Prostate gland (tissue), 2 donors: ENCODE data around the gene NFASC. TPM values are rescaled to one million over a fixed set of nuclear protein-coding genes. Genes with fewer than 3 reads are reported as not detected.

ENCODE experiments used
- DNase-seq: peaks from one replicate; pipeline ENCODE4 v3.0.0-alpha.2; 2019; ENCODE audit warnings: low spot score
- H3K27ac ChIP-seq, 2 donors: fragments of 200-600 bp; sonication (generic); 2 replicates each; pipeline ENCODE4 v1.5.1; 2017 to 2019
- H3K27me3 ChIP-seq: fragments of 200-600 bp; sonication (generic); replicated peaks from 2 replicates; pipeline ENCODE4 v1.5.1; 2019; ENCODE audit not compliant: insufficient read depth
- H3K36me3 ChIP-seq, 2 donors: fragments of 200-600 bp; sonication (generic); 1 replicate in 1 of 2; 2 replicates in 1 of 2; pipeline versions ENCODE4 v1.5.1 to v1.8.1; 2017 to 2019
- H3K4me1 ChIP-seq: fragments of 200-600 bp; sonication (generic); replicated peaks from 2 replicates; pipeline ENCODE4 v1.5.1; 2019
- H3K4me3 ChIP-seq, 2 donors: fragments of 200-600 bp; sonication (generic); 2 replicates each; pipeline ENCODE4 v1.5.1; 2017 to 2019
- H3K9me3 ChIP-seq: fragments of 200-600 bp; sonication (generic); 2 replicates; pipeline ENCODE4 v1.5.1; 2017
- POLR2A ChIP-seq: fragments of 450-650 bp; IDR thresholded peaks from one replicate; pipeline ENCODE4 v1.6.1; 2016; ENCODE audit warnings: antibody characterized with exemption, mild to moderate bottlenecking
- POLR2AphosphoS5 ChIP-seq: sonication (generic); formaldehyde crosslinking; IDR thresholded peaks from one replicate; pipeline ENCODE4 v1.6.1; 2017; ENCODE audit warnings: antibody characterized with exemption
- WGBS: methylation state at CpG from one replicate; pipeline ENCODE4 v1.1.5; 2018; 5-methylcytosine and 5-hydroxymethylcytosine counted together
- intact Hi-C: fragments of 100-400 bp; cut with DNase I; formaldehyde crosslinking; loops from one replicate; pipeline ENCODE4 v1.14.2; 2022
- total RNA-seq, 2 donors: library from RNA; depleted of rRNA; stranded (reverse); fragments of >200 nt; gene quantifications; one replicate each; pipeline ENCODE4 v1.1.0, GENCODE V29; 2016
- TF ChIP-seq, protein P1 (sequence below), 4 experiments: fragments of 200-600 bp in 2 of 4; fragments of 450-650 bp in 2 of 4; sonication (generic) in 2 of 4; IDR thresholded peaks; 1 replicate in 3 of 4; 2 replicates in 1 of 4; pipeline ENCODE4 v1.5.1; 2016 to 2019; ENCODE audit warnings: antibody characterized with exemption in 4 of 4, mild to moderate bottlenecking in 2 of 4, moderate library complexity in 2 of 4

The NFASC gene
- total RNA-seq, 2 donors from 2014 or later, result 3.7 to 13.2 TPM

DNA sequence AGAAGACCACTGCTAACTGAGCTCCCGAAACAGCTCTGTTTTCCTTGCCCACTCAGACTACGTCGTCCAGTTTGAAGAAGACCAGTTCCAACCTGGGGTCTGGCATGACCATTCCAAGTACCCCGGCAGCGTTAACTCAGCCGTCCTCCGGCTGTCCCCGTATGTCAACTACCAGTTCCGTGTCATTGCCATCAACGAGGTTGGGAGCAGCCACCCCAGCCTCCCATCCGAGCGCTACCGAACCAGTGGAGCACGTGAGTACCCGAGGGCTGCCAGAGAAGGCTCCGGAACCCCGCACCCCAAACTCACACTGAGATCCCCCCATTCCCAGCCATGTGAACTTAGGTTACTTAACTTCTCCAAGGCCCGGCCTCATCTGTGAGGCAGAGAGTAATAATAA lies 108.6 kb downstream of the NFASC start:
- 95% methylated on average over 18 of the region's 18 CpGs for WGBS
- H3K27ac ChIP-seq, result no peak overlapping the region
- H3K36me3 ChIP-seq, result no peaks in the 10 kb centered on the region
- TF ChIP-seq, protein P1, sequence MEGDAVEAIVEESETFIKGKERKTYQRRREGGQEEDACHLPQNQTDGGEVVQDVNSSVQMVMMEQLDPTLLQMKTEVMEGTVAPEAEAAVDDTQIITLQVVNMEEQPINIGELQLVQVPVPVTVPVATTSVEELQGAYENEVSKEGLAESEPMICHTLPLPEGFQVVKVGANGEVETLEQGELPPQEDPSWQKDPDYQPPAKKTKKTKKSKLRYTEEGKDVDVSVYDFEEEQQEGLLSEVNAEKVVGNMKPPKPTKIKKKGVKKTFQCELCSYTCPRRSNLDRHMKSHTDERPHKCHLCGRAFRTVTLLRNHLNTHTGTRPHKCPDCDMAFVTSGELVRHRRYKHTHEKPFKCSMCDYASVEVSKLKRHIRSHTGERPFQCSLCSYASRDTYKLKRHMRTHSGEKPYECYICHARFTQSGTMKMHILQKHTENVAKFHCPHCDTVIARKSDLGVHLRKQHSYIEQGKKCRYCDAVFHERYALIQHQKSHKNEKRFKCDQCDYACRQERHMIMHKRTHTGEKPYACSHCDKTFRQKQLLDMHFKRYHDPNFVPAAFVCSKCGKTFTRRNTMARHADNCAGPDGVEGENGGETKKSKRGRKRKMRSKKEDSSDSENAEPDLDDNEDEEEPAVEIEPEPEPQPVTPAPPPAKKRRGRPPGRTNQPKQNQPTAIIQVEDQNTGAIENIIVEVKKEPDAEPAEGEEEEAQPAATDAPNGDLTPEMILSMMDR (IDR thresholded peaks at IDR 0.05), result no peak
- TF ChIP-seq POLR2A (no peak), POLR2AphosphoS5 (no peak)
- no peaks in the 10 kb centered on the region for H3K9me3 ChIP-seq
- H3K27me3 ChIP-seq, result no peaks in the 10 kb centered on the region
- no peak for DNase-seq
- no peaks in the 10 kb centered on the region for H3K4me1 ChIP-seq
- intact Hi-C loops, result loop anchor here (5.0 kb wide), 1 partner anchor 278 kb away; no protein-coding TSS in a partner anchor
- H3K4me3 ChIP-seq, result no peak overlapping the region

- no peak for TF ChIP-seq POLR2A
- TF ChIP-seq, protein P1 (IDR thresholded peaks at IDR 0.05), result no peak
- no peaks in the 10 kb centered on the region for H3K27me3 ChIP-seq
- no peaks in the 10 kb centered on the region for H3K9me3 ChIP-seq
- no peaks in the 10 kb centered on the region for H3K4me1 ChIP-seq
- no peak for DNase-seq
- no peaks in the 10 kb centered on the region for H3K36me3 ChIP-seq
- no peak overlapping the region for H3K4me3 ChIP-seq
- H3K27ac ChIP-seq, result no peak overlapping the region
- intact Hi-C loops, result loop anchor here (5.0 kb wide), 1 partner anchor 277 kb away; no protein-coding TSS in a partner anchor
- 87% methylated on average over 10 of the region's 10 CpGs for WGBS
Measured at GRCh38 chr1:204979891-204980649, 109.4 kb downstream of the NFASC start.

- intact Hi-C loops, result no loop called here
- no peaks in the 10 kb centered on the region for H3K4me1 ChIP-seq
- H3K9me3 ChIP-seq, result no peaks in the 10 kb centered on the region
- no peak for DNase-seq
- no peaks in the 10 kb centered on the region for H3K36me3 ChIP-seq
- no peaks in the 10 kb centered on the region for H3K27me3 ChIP-seq
- TF ChIP-seq POLR2AphosphoS5, result no peak
- H3K4me3 ChIP-seq, result no peak overlapping the region
- H3K27ac ChIP-seq, result no peak overlapping the region
- 72% methylated on average over 3 of the region's 3 CpGs for WGBS
Measured at GRCh38 chr1:204980840-204981405, 110.3 kb downstream of the NFASC start.

DNA sequence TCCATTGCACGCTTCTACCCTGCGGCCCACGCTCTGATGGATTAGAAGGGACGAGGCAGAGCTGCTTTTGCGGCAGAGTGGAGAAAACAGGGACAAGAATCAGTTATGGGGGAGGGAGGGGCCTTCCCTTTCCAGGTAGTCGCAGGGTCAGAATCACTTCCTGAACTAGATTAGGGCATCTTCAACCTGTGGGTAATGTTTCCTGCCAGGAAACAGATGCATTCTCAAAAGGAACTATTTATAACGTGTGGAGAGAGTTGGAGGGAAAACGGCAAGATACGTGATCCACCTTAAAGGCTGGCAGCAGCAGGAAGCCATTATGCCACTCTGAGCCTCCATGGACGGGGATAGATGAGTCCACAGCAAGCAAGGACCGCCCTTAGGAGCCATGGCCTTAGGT lies 112.5 kb downstream of the NFASC start:
- Histone ChIP-seq H3K27ac (no peak overlapping the region), H3K4me3 (no peak overlapping the region), H3K9me3 (no peaks in the 10 kb centered on the region), H3K4me1 (no peaks in the 10 kb centered on the region), H3K27me3 (no peaks in the 10 kb centered on the region), H3K36me3 (no peaks in the 10 kb centered on the region)
- TF ChIP-seq POLR2AphosphoS5, result no peak
- TF ChIP-seq, protein P1 (IDR thresholded peaks at IDR 0.05), result no peak
- no peak for DNase-seq
- intact Hi-C loops, result no loop called here
- 68% methylated on average over 11 of the region's 11 CpGs for WGBS

GRCh38 chr1:204983881-204984280 lies 113.2 kb downstream of the NFASC start:
- Histone ChIP-seq H3K27ac (no peak overlapping the region), H3K36me3 (no peaks in the 10 kb centered on the region), H3K4me1 (no peaks in the 10 kb centered on the region), H3K4me3 (no peak overlapping the region), H3K9me3 (no peaks in the 10 kb centered on the region), H3K27me3 (no peaks in the 10 kb centered on the region)
- intact Hi-C loops, result no loop called here
- DNase-seq, result no peak
- 90% methylated on average over 10 of the region's 10 CpGs for WGBS
- no peak for TF ChIP-seq POLR2A

DNA sequence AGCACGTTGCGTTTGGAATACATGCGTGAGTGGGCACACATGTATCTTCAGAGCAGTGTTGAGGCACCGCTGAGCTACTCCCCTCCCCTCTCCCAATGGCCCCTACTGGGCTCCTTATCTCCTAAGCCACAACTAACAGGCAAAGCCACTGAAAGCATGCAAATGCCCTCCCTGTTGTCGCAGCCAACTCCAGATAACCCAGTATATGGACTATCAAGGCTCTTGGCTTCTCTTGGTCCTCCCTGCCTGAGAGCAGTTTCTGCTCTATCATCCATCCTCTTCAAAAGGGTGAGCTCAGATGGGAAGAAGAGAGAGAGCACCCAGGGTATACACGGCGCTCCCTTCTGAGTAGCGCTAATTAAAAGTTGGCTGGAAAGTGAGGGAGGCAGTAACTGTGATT lies 113.8 kb downstream of the NFASC start:
- intact Hi-C loops, result no loop called here
- DNase-seq, result no peak
- TF ChIP-seq POLR2A (no peak), POLR2AphosphoS5 (no peak)
- WGBS, result 89% methylated on average over 8 of the region's 8 CpGs
- H3K27ac ChIP-seq, result no peak overlapping the region
- H3K36me3 ChIP-seq, result no peaks in the 10 kb centered on the region
- H3K4me3 ChIP-seq, result no peak overlapping the region
- no peaks in the 10 kb centered on the region for H3K9me3 ChIP-seq
- no peaks in the 10 kb centered on the region for H3K4me1 ChIP-seq
- H3K27me3 ChIP-seq, result no peaks in the 10 kb centered on the region
